SK-N-SH (cell line): ENCODE results near the gene HARS2.
A peak's percentile ranks its signal among the peaks of the same experiment; 100 is the strongest.

ENCODE experiments used
- CTCF ChIP-seq: fragments of 200-600 bp; sonication (generic); IDR thresholded peaks from 2 replicates; pipeline ENCODE4 v1.6.1; 2017; ENCODE audit warnings: antibody characterized with exemption, mild to moderate bottlenecking, moderate library complexity
- FOXJ3 ChIP-seq: sonication (generic); formaldehyde crosslinking; IDR thresholded peaks from 2 replicates; pipeline ENCODE4 v1.5.1; 2020; ENCODE audit warnings: mild to moderate bottlenecking, missing genetic modification reagents
- FOXM1 ChIP-seq: IDR thresholded peaks from 2 replicates; pipeline ENCODE4 v1.4.0; 2012; ENCODE audit warnings: low read depth, mild to moderate bottlenecking
- GABPA ChIP-seq: IDR thresholded peaks from 2 replicates; pipeline ENCODE4 v1.4.0; 2012; ENCODE audit warnings: low read depth, mild to moderate bottlenecking
- MXI1 ChIP-seq: IDR thresholded peaks from 2 replicates; pipeline ENCODE4 v1.6.1; 2012; ENCODE audit warnings: mild to moderate bottlenecking, low read depth, low read length, improper control_type of control experiment
- NFIC ChIP-seq: IDR thresholded peaks from 2 replicates; pipeline ENCODE4 v1.4.0; 2012; ENCODE audit warnings: borderline replicate concordance
- NRF1 ChIP-seq: IDR thresholded peaks from 2 replicates; pipeline ENCODE4 v1.6.1; 2012; ENCODE audit warnings: low read depth, mild to moderate bottlenecking, low read length
- POLR2AphosphoS5 ChIP-seq: IDR thresholded peaks from 2 replicates; pipeline ENCODE4 v1.6.1; 2012; ENCODE audit warnings: low read depth, low read length
- RAD21 ChIP-seq: IDR thresholded peaks from 2 replicates; pipeline ENCODE4 v1.6.1; 2012; ENCODE audit warnings: mild to moderate bottlenecking, low read length
- RCOR1 ChIP-seq: fragments of 150-350 bp; IDR thresholded peaks from 2 replicates; pipeline ENCODE4 v1.6.1; 2017; ENCODE audit warnings: antibody characterized with exemption, low read length
- REST ChIP-seq: IDR thresholded peaks from 2 replicates; pipeline ENCODE4 v1.6.1; 2012; ENCODE audit warnings: mild to moderate bottlenecking, low read depth, low read length, moderate library complexity
- SMC3 ChIP-seq: IDR thresholded peaks from 2 replicates; pipeline ENCODE4 v1.6.1; 2012; ENCODE audit warnings: low read depth, low read length, improper control_type of control experiment
- TAF1 ChIP-seq: IDR thresholded peaks from 2 replicates; pipeline ENCODE4 v1.6.1; 2012; ENCODE audit warnings: low read depth, mild to moderate bottlenecking, low read length, moderate library complexity, borderline replicate concordance
- TEAD4 ChIP-seq: IDR thresholded peaks from 2 replicates; pipeline ENCODE4 v1.4.0; 2012; ENCODE audit warnings: mild to moderate bottlenecking, borderline replicate concordance; ENCODE audit not compliant: insufficient read depth

DNA sequence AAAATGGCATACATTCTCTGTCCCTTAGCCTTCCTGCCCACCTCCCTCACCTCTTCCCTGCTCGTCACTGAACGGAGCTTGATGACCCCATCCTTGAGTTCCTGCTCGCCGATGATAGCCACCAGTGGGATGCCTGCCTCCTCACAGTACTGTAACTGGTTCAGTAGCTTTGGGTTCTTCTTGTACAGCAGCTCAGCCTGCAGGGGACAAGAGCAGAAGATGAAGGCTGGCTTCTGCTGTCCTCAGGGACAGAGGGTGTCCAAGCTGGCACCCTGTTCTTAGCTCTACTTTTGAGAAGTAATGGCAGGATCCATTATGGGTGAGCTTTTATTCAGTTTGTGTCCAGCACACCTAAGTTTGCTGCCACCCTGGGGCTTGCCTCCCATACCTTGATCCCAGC is 16.6 kb upstream of the HARS2 start:
- no peak for TF ChIP-seq CTCF
- no peak for TF ChIP-seq TAF1
- TF ChIP-seq FOXM1, result no peak
- no peak for TF ChIP-seq MXI1
- TF ChIP-seq REST, result no peak
- no peak for TF ChIP-seq FOXJ3 (CRISPR knock-in tag)
- no peak for TF ChIP-seq NFIC
- TF ChIP-seq POLR2AphosphoS5, result 0 out of 2 replicates have a peak, but pooled peaks have one; percentile 2
- TF ChIP-seq NRF1, result no peak
- no peak for TF ChIP-seq TEAD4
- no peak for TF ChIP-seq GABPA
- TF ChIP-seq RCOR1, result no peak
- TF ChIP-seq RAD21, result no peak
- no peak for TF ChIP-seq SMC3
